H1 (cell line): ENCODE results near the gene ITGB4. TPM values are rescaled to one million over a fixed set of nuclear protein-coding genes. Genes with fewer than 3 reads are reported as not detected.

Source experiments
- CTCF ChIA-PET: fragments of 300-600 bp; sonication (Branson Sonifier 250); formaldehyde crosslinking; loops from one replicate; lab custom pipeline; 2021; ENCODE audit not compliant: partially characterized antibody; lab: Charles Lee
- POLR2A ChIA-PET: fragments of 300-600 bp; sonication (Branson Sonifier 250); formaldehyde crosslinking; loops from one replicate; lab custom pipeline; 2021; ENCODE audit warnings: inconsistent platforms; ENCODE audit not compliant: partially characterized antibody; lab: Charles Lee
- DNase-seq, 2 experiments: peaks; one replicate each; pipeline versions ENCODE4 v3.0.0 to v3.0.0-alpha.2; 2010 to 2022; ENCODE audit warnings: low spot score in 2 of 2, low read depth in 1 of 2, mixed read lengths in 1 of 2
- FAIRE-seq: peaks from 2 replicates; lab custom pipeline; 2011; peaks lifted over from hg19 to GRCh38; lab: Jason Lieb, UNC
- H2AFZ ChIP-seq: 2 replicates; pipeline ENCODE4 v1.8.1; 2012; ENCODE audit warnings: low read length, inconsistent platforms
- H2AK5ac ChIP-seq: 2 replicates; pipeline ENCODE4 v1.6.1; 2013; ENCODE audit warnings: low read depth, low read length
- H2BK120ac ChIP-seq: replicated peaks from 2 replicates; pipeline ENCODE3; 2013; ENCODE audit warnings: low read depth, low read length, inconsistent platforms
- H2BK12ac ChIP-seq: 2 replicates; pipeline ENCODE4 v1.6.1; 2013; ENCODE audit warnings: low read depth, low read length
- H2BK15ac ChIP-seq: 2 replicates; pipeline ENCODE4 v1.6.1; 2013; ENCODE audit warnings: low read length
- H2BK20ac ChIP-seq: 2 replicates; pipeline ENCODE4 v1.6.1; 2013; ENCODE audit warnings: low read length
- H2BK5ac ChIP-seq: 2 replicates; pipeline ENCODE4 v1.6.1; 2013; ENCODE audit warnings: low read depth, low read length
- H3K14ac ChIP-seq: 2 replicates; pipeline ENCODE4 v1.6.1; 2013; ENCODE audit warnings: inconsistent platforms; ENCODE audit not compliant: insufficient read length
- H3K18ac ChIP-seq: 2 replicates; pipeline ENCODE4 v1.6.1; 2013; ENCODE audit warnings: low read length; ENCODE audit errors: extremely low read depth
- H3K23ac ChIP-seq: 2 replicates; pipeline ENCODE4 v1.6.1; 2013; ENCODE audit warnings: inconsistent platforms; ENCODE audit not compliant: insufficient read length
- H3K23me2 ChIP-seq: 2 replicates; pipeline ENCODE4 v1.6.1; 2013; ENCODE audit warnings: low read depth, low read length
- H3K27ac ChIP-seq: 2 replicates; pipeline ENCODE4 v1.6.1; 2011; ENCODE audit warnings: low read depth, low read length, inconsistent platforms
- H3K27me3 ChIP-seq, 4 experiments: replicated peaks in 1 of 4; 1 replicate in 1 of 4; 2 replicates in 3 of 4; pipeline versions ENCODE4 v1.6.1 to v1.8.1; 2011 to 2013; ENCODE audit warnings: low read length in 3 of 4, mild to moderate bottlenecking in 3 of 4, inconsistent platforms in 2 of 4, mixed read lengths in 2 of 4, moderate library complexity in 1 of 4; ENCODE audit not compliant: control insufficient read depth in 3 of 4, insufficient read depth in 3 of 4; ENCODE audit errors: extremely low read depth in 1 of 4
- H3K36me3 ChIP-seq, 4 experiments: 2 replicates each; pipeline versions ENCODE4 v1.6.1 to v1.8.1; 2011 to 2013; ENCODE audit warnings: mild to moderate bottlenecking in 4 of 4, low read length in 3 of 4, moderate library complexity in 2 of 4, control low read depth in 1 of 4, inconsistent platforms in 1 of 4; ENCODE audit not compliant: insufficient read depth in 4 of 4, control insufficient read depth in 2 of 4
- H3K4ac ChIP-seq: replicated peaks from 2 replicates; pipeline ENCODE3; 2013; ENCODE audit warnings: low read length, low read depth, mixed read lengths, inconsistent platforms; ENCODE audit not compliant: insufficient read length
- H3K4me1 ChIP-seq, 4 experiments: replicated peaks in 1 of 4; 1 replicate in 1 of 4; 2 replicates in 3 of 4; pipeline versions ENCODE4 v1.6.1 to v1.8.1; 2011 to 2013; ENCODE audit warnings: low read length in 3 of 4, inconsistent platforms in 2 of 4, mixed read lengths in 1 of 4; ENCODE audit not compliant: insufficient read depth in 4 of 4, control insufficient read depth in 3 of 4
- H3K4me2 ChIP-seq, 2 experiments: 2 replicates each; pipeline versions ENCODE4 v1.6.1 to v1.8.1; 2011 to 2013; ENCODE audit warnings: low read depth in 2 of 2, low read length in 2 of 2, control low read depth in 1 of 2, inconsistent platforms in 1 of 2, mild to moderate bottlenecking in 1 of 2; ENCODE audit not compliant: insufficient read depth in 1 of 2
- H3K4me3 ChIP-seq, 4 experiments: fragments of 200-600, 300-600 bp in 1 of 4; sonication (generic), shearing (Covaris generic), sonication (Bioruptor Twin) in 1 of 4; 2 replicates each; pipeline versions ENCODE4 v1.5.1 to v1.8.1; 2011 to 2016; ENCODE audit warnings: low read length in 4 of 4, low read depth in 3 of 4, control low read depth in 2 of 4, inconsistent platforms in 2 of 4, mild to moderate bottlenecking in 2 of 4, mixed read lengths in 1 of 4, moderate library complexity in 1 of 4; ENCODE audit not compliant: insufficient read depth in 2 of 4; ENCODE audit errors: extremely low read depth in 1 of 4
- H3K56ac ChIP-seq: replicated peaks from 2 replicates; pipeline ENCODE3; 2013; ENCODE audit warnings: low read depth, mild to moderate bottlenecking, mixed read lengths, low read length, inconsistent platforms; ENCODE audit not compliant: insufficient read length
- H3K79me1 ChIP-seq: 2 replicates; pipeline ENCODE4 v1.6.1; 2013; ENCODE audit warnings: low read depth, low read length, control low read depth
- H3K79me2 ChIP-seq, 2 experiments: 2 replicates each; pipeline versions ENCODE4 v1.6.1 to v1.8.1; 2012 to 2013; ENCODE audit warnings: low read length in 2 of 2, mild to moderate bottlenecking in 2 of 2, inconsistent platforms in 1 of 2; ENCODE audit not compliant: insufficient read depth in 2 of 2, control insufficient read depth in 1 of 2
- H3K9ac ChIP-seq, 4 experiments: replicated peaks in 1 of 4; 1 replicate in 1 of 4; 2 replicates in 3 of 4; pipeline versions ENCODE4 v1.6.1 to v1.8.1; 2011 to 2013; ENCODE audit warnings: low read depth in 3 of 4, low read length in 3 of 4, control low read depth in 2 of 4, mild to moderate bottlenecking in 2 of 4, moderate library complexity in 2 of 4, inconsistent platforms in 1 of 4; ENCODE audit errors: extremely low read depth in 1 of 4
- H3K9me3 ChIP-seq, 2 experiments: 2 replicates each; pipeline versions ENCODE4 v1.6.1 to v1.8.1; 2012 to 2013; ENCODE audit warnings: mild to moderate bottlenecking in 2 of 2, moderate library complexity in 2 of 2, control low read depth in 1 of 2, inconsistent platforms in 1 of 2, low read depth in 1 of 2, low read length in 1 of 2, mixed read lengths in 1 of 2; ENCODE audit not compliant: insufficient read depth in 2 of 2
- H4K20me1 ChIP-seq, 2 experiments: replicated peaks in 1 of 2; 2 replicates each; pipeline versions ENCODE3 to v1.8.1; 2011 to 2013; ENCODE audit warnings: inconsistent platforms in 2 of 2, low read length in 2 of 2, mild to moderate bottlenecking in 1 of 2; ENCODE audit not compliant: insufficient read depth in 2 of 2, control insufficient read depth in 1 of 2
- H4K5ac ChIP-seq: 2 replicates; pipeline ENCODE4 v1.6.1; 2013; ENCODE audit warnings: low read length, low read depth, mixed read lengths, inconsistent platforms; ENCODE audit not compliant: insufficient read length
- H4K8ac ChIP-seq: 2 replicates; pipeline ENCODE4 v1.8.0; 2013; ENCODE audit warnings: mild to moderate bottlenecking, moderate library complexity, low read length, inconsistent platforms; ENCODE audit not compliant: insufficient read depth; ENCODE audit errors: extremely low read depth
- H4K91ac ChIP-seq: replicated peaks from 2 replicates; pipeline ENCODE3; 2013; ENCODE audit warnings: low read length, mixed read lengths, inconsistent platforms; ENCODE audit not compliant: insufficient read length
- BCL11A ChIP-seq, 2 experiments: IDR thresholded peaks; one replicate each; pipeline ENCODE4 v1.6.1; 2011; ENCODE audit warnings: low read depth in 2 of 2, low read length in 2 of 2, mild to moderate bottlenecking in 2 of 2
- EGR1 ChIP-seq: IDR thresholded peaks from 2 replicates; pipeline ENCODE4 v1.6.1; 2011; ENCODE audit warnings: low read depth, low read length, borderline replicate concordance
- HDAC6 ChIP-seq: IDR thresholded peaks from one replicate; pipeline ENCODE4 v1.7.1; 2012; ENCODE audit warnings: low read depth, mild to moderate bottlenecking, inconsistent platforms, low read length, moderate library complexity
- MAFK ChIP-seq: IDR thresholded peaks from 2 replicates; pipeline ENCODE4 v1.6.1; 2012; ENCODE audit warnings: low read depth, mild to moderate bottlenecking, improper control_type of control experiment, low read length
- PHF8 ChIP-seq: fragments of 200-600 bp; sonication (generic); conservative IDR thresholded peaks from 2 replicates; pipeline ENCODE4 v1.7.1; 2012; ENCODE audit warnings: low read depth, mild to moderate bottlenecking, inconsistent platforms, low read length, moderate library complexity
- POU5F1 ChIP-seq: IDR thresholded peaks from 2 replicates; pipeline ENCODE4 v1.6.1; 2011; ENCODE audit warnings: low read depth, mild to moderate bottlenecking, low read length, moderate library complexity
- RFX5 ChIP-seq: IDR thresholded peaks from 2 replicates; pipeline ENCODE4 v1.6.1; 2011; ENCODE audit warnings: low read depth, low read length, improper control_type of control experiment, borderline replicate concordance
- RXRA ChIP-seq: IDR thresholded peaks from 2 replicates; pipeline ENCODE4 v1.6.1; 2011; ENCODE audit warnings: low read depth, mild to moderate bottlenecking, low read length, moderate library complexity; ENCODE audit not compliant: insufficient read depth
- SRF ChIP-seq: IDR thresholded peaks from 2 replicates; pipeline ENCODE4 v1.6.1; 2011; ENCODE audit warnings: mild to moderate bottlenecking, low read depth, low read length, moderate library complexity
- TBP ChIP-seq: IDR thresholded peaks from 2 replicates; pipeline ENCODE4 v1.6.1; 2011; ENCODE audit warnings: low read depth, low read length, improper control_type of control experiment
- WGBS, 2 experiments: shearing (Covaris generic) in 1 of 2; methylation state at CpG; one replicate each; pipeline versions ENCODE4 v1.1.6 to v1.1.7; 2013 to 2015; ENCODE audit warnings: low lambda C conversion rate in 2 of 2, mixed read lengths in 2 of 2, inconsistent platforms in 1 of 2, low coverage in 1 of 2, missing lambda C conversion rate in 1 of 2; ENCODE audit not compliant: insufficient replicate concordance in 2 of 2, insufficient coverage in 1 of 2, insufficient read length in 1 of 2; ENCODE audit errors: extremely low coverage in 1 of 2, missing lambda C conversion rate in 1 of 2; 5-methylcytosine and 5-hydroxymethylcytosine counted together
- polyA plus RNA-seq, 7 experiments: library from polyadenylated mRNA; depleted of rRNA in 3 of 7; stranded (reverse) in 5 of 7; unstranded in 2 of 7; fragments of >200 nt in 5 of 7; fragments of 200-250 nt in 2 of 7; gene quantifications; 1 replicate in 5 of 7; 2 replicates in 1 of 7; 4 replicates in 1 of 7; pipeline versions ENCODE4 v1.2.1 to v1.2.3, GENCODE V29; 2011 to 2013; ENCODE audit warnings: missing spikeins in 2 of 7, mixed read lengths in 2 of 7
- total RNA-seq: library from RNA; stranded (reverse); fragmentation: NEBNext Ultra II Directional; extraction: Animal tissue kit (Norgen Biotek cat#: 25700); gene quantifications from 2 replicates; pipeline ENCODE4 v1.2.1, GENCODE V29; 2021

Gene ITGB4
- total and polyA plus RNA-seq, 2 of the 8 experiments (the other 6 are each of a cell fraction or from before 2014, with no cell fraction given): 5.2 to 5.6 TPM

GRCh38 chr17:75799402-75799801 lies 78.1 kb downstream of the ITGB4 start:
- Histone ChIP-seq H2BK5ac (no peak overlapping the region; the same call in 1 of the 2 replicates), H4K20me1 (peaks cover 0 to 18% of the 10 kb centered on the region in 2 experiments), H3K4me2 (no peak overlapping the region), H4K91ac (no peak overlapping the region), H3K23ac (no peak overlapping the region), H3K56ac (no peak overlapping the region), H3K79me2 (peaks cover 0 to 35% of the 10 kb centered on the region in 2 experiments; a peak in 2 of 4 replicates), H2AFZ (no peak overlapping the region), H2BK120ac (no peak overlapping the region), H4K5ac (no peak overlapping the region), H2BK15ac (no peak overlapping the region), H3K18ac (no peak overlapping the region), H2BK12ac (no peak overlapping the region), H4K8ac (no peak overlapping the region), H3K9ac (no peak overlapping the region), H3K36me3 (peaks cover 2 to 19% (median 10%) of the 10 kb centered on the region in 4 experiments; a peak in 6 of 8 replicates), H3K4me1 (no peaks in the 10 kb centered on the region), H3K27me3 (no peaks in the 10 kb centered on the region), H2AK5ac (no peak overlapping the region), H3K79me1 (peaks cover 12% of the 10 kb centered on the region), H3K23me2 (no peaks in the 10 kb centered on the region), H2BK20ac (no peak overlapping the region), H3K4ac (no peak overlapping the region), H3K27ac (no peak overlapping the region), H3K9me3 (no peaks in the 10 kb centered on the region), H3K14ac (no peak overlapping the region), H3K4me3 (no peak overlapping the region)
- DNase-seq (no peak), FAIRE-seq (no peak)
- WGBS, 2 experiments: 92% methylated on average over 4 of the region's 4 CpGs; no CpG with 5 or more reads in 1 of the 2 experiments
- TF ChIP-seq SRF (no peak), TBP (no peak), PHF8 (no peak), MAFK (no peak), RXRA (no peak), RFX5 (no peak), EGR1 (no peak), BCL11A (IDR thresholded peaks at IDR 0.05; ENCODE audit: low read depth in 2 of 2, low read length in 2 of 2) (no peak), HDAC6 (no peak), POU5F1 (no peak)
- ChIA-PET POLR2A (interaction anchor here (0.6 to 5.1 kb wide), 8 partner anchors 14 to 704 kb away, joined by 3 to 34 read pairs (median 4); partner anchors contain the start of gene UNK), CTCF (interaction anchor here (1.0 to 2.9 kb wide), 7 partner anchors 8 to 31 kb away, joined by 3 to 12 read pairs (median 3); no protein-coding TSS in a partner anchor)
